ENCODE measurements around the gene CPNE5. TPM values are rescaled to one million over a fixed set of nuclear protein-coding genes. Genes with fewer than 3 reads are reported as not detected.

Gene CPNE5
- total RNA-seq, 1 donor from 2014 or later: 0.65 TPM

GRCh38 chr6:36722879-36723278 is 116.4 kb downstream of the CPNE5 start:
- no peak overlapping the region for H3K4me3 Mint-ChIP-seq
- intact Hi-C loops (cut with micrococcal nuclease): loop anchor here (5.0 kb wide), 1 partner anchor 34 kb away; no protein-coding TSS in a partner anchor
- H3K9me3 Mint-ChIP-seq: no peaks in the 10 kb centered on the region
- no peaks in the 10 kb centered on the region for H3K27me3 Mint-ChIP-seq
- H3K4me1 Mint-ChIP-seq: peaks cover 23% of the 10 kb centered on the region
- no peaks in the 10 kb centered on the region for H3K36me3 Mint-ChIP-seq (ENCODE audit: low read depth)
- DNase-seq: no peak
- no peak overlapping the region for H3K27ac Mint-ChIP-seq

DNA sequence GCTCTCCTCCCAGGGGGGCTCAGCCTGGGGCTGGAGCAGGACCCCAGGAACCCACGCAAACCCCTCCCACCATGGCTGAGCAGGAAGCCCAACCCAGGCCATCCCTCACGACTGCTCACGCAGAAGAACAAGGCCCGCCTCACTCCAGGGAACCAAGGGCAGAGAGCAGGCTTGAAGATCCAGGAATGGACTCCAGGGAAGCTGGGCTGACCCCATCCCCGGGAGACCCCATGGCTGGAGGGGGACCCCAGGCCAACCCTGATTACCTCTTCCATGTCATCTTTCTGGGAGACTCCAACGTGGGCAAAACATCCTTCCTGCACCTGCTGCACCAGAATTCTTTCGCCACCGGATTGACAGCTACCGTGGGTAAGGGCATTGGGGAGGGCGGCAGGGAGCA is 116.9 kb downstream of the CPNE5 start:
- no peak overlapping the region for H3K4me3 Mint-ChIP-seq
- H3K4me1 Mint-ChIP-seq: peaks cover 18% of the 10 kb centered on the region
- no peaks in the 10 kb centered on the region for H3K36me3 Mint-ChIP-seq (ENCODE audit: low read depth)
- no peaks in the 10 kb centered on the region for H3K9me3 Mint-ChIP-seq
- intact Hi-C loops (cut with micrococcal nuclease): loop anchor here (5.0 kb wide), 1 partner anchor 35 kb away; no protein-coding TSS in a partner anchor
- no peaks in the 10 kb centered on the region for H3K27me3 Mint-ChIP-seq
- no peak for DNase-seq
- no peak overlapping the region for H3K27ac Mint-ChIP-seq

- no peaks in the 10 kb centered on the region for H3K9me3 Mint-ChIP-seq
- no peak overlapping the region for H3K27ac Mint-ChIP-seq
- intact Hi-C loops (cut with micrococcal nuclease): loop anchor here (5.0 kb wide), 1 partner anchor 36 kb away; no protein-coding TSS in a partner anchor
- H3K27me3 Mint-ChIP-seq: no peaks in the 10 kb centered on the region
- no peak overlapping the region for H3K4me3 Mint-ChIP-seq
- DNase-seq: no peak
- H3K4me1 Mint-ChIP-seq: peaks cover 11% of the 10 kb centered on the region
- no peaks in the 10 kb centered on the region for H3K36me3 Mint-ChIP-seq (ENCODE audit: low read depth)
These were observed 117.7 kb downstream of the CPNE5 start for GRCh38 chr6:36721369-36722140.

GRCh38 chr6:36720251-36721141 is 118.7 kb downstream of the CPNE5 start:
- DNase-seq: no peak
- H3K4me1 Mint-ChIP-seq: peaks cover 8% of the 10 kb centered on the region
- no peaks in the 10 kb centered on the region for H3K9me3 Mint-ChIP-seq
- H3K27ac Mint-ChIP-seq: peak overlapping the region; percentile 32
- H3K4me3 Mint-ChIP-seq: no peak overlapping the region
- intact Hi-C loops (cut with micrococcal nuclease): loop anchor here (5.0 kb wide), 1 partner anchor 37 kb away; no protein-coding TSS in a partner anchor
- H3K27me3 Mint-ChIP-seq: no peaks in the 10 kb centered on the region
- no peaks in the 10 kb centered on the region for H3K36me3 Mint-ChIP-seq (ENCODE audit: low read depth)

DNA sequence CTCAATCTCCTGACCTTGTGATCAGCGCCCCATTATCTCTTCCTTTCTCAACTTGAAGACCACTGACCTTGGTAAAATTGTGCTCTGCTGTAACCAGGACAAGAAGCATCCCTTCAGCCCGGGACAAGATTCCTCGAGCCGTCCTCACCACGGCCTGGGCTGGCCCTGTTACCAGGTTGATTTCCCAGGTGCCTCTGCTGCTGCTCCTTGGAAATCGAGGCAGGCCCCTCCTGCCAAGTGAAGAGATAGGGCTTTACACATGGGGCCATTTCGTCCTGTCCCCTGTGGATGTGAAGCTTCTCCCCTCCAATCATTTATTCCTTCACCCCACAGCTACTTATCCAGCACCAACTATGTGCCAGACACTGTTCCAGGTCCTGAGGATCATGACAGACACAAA is 120.1 kb downstream of the CPNE5 start:
- Mint-ChIP-seq H3K4me3 (no peak overlapping the region), H3K4me1 (no peaks in the 10 kb centered on the region), H3K27me3 (no peaks in the 10 kb centered on the region), H3K36me3 (ENCODE audit: low read depth) (no peaks in the 10 kb centered on the region), H3K9me3 (no peaks in the 10 kb centered on the region), H3K27ac (no peak overlapping the region)
- DNase-seq: no peak
- intact Hi-C loops (cut with micrococcal nuclease): no loop called here

DNA sequence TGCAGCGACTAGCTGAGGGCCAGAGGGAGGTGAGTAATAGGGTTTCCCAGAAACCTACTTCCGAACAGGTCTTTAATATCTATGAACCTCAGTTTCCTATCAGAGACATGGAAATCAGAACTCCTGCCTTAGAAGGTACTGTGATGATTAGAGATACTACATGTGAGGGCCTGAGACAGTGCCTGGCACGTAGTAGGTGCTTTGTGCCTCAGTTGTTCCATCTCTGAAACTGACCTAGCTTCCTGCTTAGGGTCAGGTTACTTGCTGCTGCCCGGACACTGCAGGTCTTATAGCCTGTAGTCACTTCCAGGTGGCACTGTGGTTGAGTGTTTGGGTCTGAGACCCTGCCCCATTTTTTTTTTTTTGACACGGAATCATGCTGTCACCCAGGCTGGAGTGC is 120.7 kb downstream of the CPNE5 start:
- no peaks in the 10 kb centered on the region for H3K27me3 Mint-ChIP-seq
- no peak overlapping the region for H3K27ac Mint-ChIP-seq
- no peaks in the 10 kb centered on the region for H3K4me1 Mint-ChIP-seq
- no peaks in the 10 kb centered on the region for H3K9me3 Mint-ChIP-seq
- intact Hi-C loops (cut with micrococcal nuclease): no loop called here
- no peak for DNase-seq
- no peak overlapping the region for H3K4me3 Mint-ChIP-seq
- no peaks in the 10 kb centered on the region for H3K36me3 Mint-ChIP-seq (ENCODE audit: low read depth)

DNA sequence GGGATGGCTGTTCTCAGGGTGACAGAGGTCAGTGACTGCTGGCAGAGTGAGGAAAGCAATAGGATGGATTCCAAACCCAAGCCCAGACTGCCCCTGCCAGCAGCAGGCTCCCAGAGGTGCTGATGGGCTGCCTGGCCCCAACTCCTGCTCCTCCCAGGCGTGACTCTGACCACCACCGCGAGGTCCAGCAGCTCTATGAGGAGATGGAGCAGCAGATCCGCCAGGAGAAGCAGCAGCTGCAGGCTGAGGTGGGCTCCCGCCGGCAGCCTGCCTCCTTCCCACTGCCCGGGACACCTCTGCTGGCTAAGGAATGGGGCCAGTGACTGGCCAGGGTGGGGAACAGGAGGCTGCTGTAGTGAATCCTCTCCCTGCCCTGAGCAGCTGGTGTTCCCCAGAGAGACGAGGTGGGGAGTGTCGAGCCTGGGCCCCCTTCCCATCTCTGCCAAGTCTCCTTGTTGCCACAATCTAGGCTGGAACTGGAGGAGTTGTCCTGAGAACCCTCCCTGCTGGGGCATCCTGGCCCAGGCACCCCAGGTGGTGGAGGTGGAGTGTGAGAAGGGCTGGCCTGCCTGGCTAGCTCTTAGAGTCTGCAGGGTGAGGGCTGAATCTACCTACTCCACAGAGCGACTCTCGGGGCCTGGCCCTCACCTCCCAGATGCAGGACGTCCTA is 121.2 kb downstream of the CPNE5 start:
- no peaks in the 10 kb centered on the region for H3K9me3 Mint-ChIP-seq
- no peak overlapping the region for H3K4me3 Mint-ChIP-seq
- no peak overlapping the region for H3K27ac Mint-ChIP-seq
- no peaks in the 10 kb centered on the region for H3K4me1 Mint-ChIP-seq
- H3K36me3 Mint-ChIP-seq (ENCODE audit: low read depth): no peaks in the 10 kb centered on the region
- no peak for DNase-seq
- H3K27me3 Mint-ChIP-seq: peaks cover 2% of the 10 kb centered on the region
- intact Hi-C loops (cut with micrococcal nuclease): no loop called here

GRCh38 chr6:36717231-36717825 is 121.9 kb downstream of the CPNE5 start:
- no peak overlapping the region for H3K4me3 Mint-ChIP-seq
- peaks cover 5% of the 10 kb centered on the region for H3K27me3 Mint-ChIP-seq
- H3K27ac Mint-ChIP-seq: no peak overlapping the region
- no peak for DNase-seq
- no peaks in the 10 kb centered on the region for H3K9me3 Mint-ChIP-seq
- no peaks in the 10 kb centered on the region for H3K36me3 Mint-ChIP-seq (ENCODE audit: low read depth)
- intact Hi-C loops (cut with micrococcal nuclease): no loop called here
- H3K4me1 Mint-ChIP-seq: peaks cover 2% of the 10 kb centered on the region

DNA sequence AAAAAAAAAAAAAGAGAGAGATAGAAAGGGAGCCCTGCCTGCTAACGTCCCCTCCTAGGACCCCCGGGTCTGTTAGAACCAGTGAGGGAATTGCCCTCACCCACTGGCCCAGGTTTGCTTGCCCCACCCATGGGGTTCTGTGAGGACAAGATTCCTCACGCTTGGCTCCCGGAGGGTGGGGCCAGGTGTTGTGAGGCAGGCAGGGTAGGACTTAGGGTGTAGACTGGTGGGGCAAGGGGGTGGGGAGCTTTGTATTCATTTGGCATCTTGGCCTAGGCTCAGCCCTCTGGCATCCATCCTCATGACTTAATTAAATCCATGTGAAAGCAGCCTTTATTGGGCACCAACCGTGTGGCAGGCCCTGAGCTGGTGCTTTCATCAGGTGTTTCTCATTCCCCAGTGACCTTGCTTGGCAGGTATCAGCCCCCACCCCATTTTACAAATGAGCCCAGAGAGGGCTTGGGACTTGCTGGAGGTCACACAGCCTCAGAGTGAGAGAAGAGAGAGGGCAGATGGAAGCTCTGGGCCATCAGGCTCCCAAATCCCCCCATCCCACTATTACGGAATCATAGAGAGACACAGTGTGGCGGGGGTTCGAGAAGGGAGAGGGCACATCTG is 122.7 kb downstream of the CPNE5 start:
- Mint-ChIP-seq H3K27ac (no peak overlapping the region), H3K4me1 (peaks cover 2% of the 10 kb centered on the region), H3K36me3 (ENCODE audit: low read depth) (no peaks in the 10 kb centered on the region), H3K27me3 (peaks cover 5% of the 10 kb centered on the region), H3K9me3 (no peaks in the 10 kb centered on the region), H3K4me3 (no peak overlapping the region)
- no peak for DNase-seq
- intact Hi-C loops (cut with micrococcal nuclease): no loop called here

DNA sequence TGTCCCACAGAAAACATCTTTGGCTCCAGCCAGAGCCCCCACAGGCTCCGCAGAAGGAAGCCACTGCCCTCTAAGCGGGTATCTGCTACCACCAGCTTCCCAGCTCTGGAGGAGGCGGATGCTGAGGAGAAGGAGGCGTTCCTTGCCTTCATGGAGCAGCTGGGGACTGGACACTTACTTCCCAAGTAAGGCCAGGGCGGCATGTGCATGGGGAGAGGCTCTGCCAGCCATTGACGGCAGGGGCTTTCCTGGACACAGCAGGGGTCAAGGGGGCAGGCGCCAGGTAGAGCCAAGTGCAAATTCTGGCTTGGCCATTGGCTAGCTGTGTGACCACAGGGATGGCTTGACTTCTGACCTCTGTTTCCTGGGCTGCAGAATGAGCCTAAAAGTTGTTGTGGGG is 123.8 kb downstream of the CPNE5 start:
- no peaks in the 10 kb centered on the region for H3K36me3 Mint-ChIP-seq (ENCODE audit: low read depth)
- H3K27me3 Mint-ChIP-seq: peaks cover 5% of the 10 kb centered on the region
- no peaks in the 10 kb centered on the region for H3K9me3 Mint-ChIP-seq
- intact Hi-C loops (cut with micrococcal nuclease): no loop called here
- peaks cover 2% of the 10 kb centered on the region for H3K4me1 Mint-ChIP-seq
- H3K27ac Mint-ChIP-seq: no peak overlapping the region
- no peak overlapping the region for H3K4me3 Mint-ChIP-seq
- no peak for DNase-seq

DNA sequence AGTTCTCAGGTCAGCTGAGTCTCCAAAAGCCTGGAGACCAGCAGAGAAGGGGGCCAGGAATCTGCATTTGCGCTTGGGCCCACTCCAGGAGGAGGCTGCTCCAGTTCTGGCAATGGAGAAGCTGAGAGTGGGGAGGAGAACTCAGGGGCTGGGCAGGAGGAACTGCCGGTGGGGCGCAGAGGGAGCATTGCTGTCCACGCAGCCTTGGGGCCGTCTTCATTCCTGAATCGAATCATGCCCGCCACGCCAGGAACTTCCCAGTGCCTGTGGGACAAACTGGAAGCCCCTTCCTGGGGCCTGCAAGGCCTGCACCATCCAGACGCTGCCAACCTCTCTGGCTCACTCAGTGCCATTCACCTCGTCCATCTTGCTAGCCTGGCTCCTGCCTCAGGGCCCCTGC is 124.7 kb downstream of the CPNE5 start:
- H3K27me3 Mint-ChIP-seq: peaks cover 10% of the 10 kb centered on the region
- intact Hi-C loops (cut with micrococcal nuclease): no loop called here
- H3K27ac Mint-ChIP-seq: no peak overlapping the region
- no peaks in the 10 kb centered on the region for H3K9me3 Mint-ChIP-seq
- H3K4me3 Mint-ChIP-seq: no peak overlapping the region
- DNase-seq: no peak
- H3K36me3 Mint-ChIP-seq (ENCODE audit: low read depth): no peaks in the 10 kb centered on the region
- H3K4me1 Mint-ChIP-seq: peaks cover 2% of the 10 kb centered on the region

DNA sequence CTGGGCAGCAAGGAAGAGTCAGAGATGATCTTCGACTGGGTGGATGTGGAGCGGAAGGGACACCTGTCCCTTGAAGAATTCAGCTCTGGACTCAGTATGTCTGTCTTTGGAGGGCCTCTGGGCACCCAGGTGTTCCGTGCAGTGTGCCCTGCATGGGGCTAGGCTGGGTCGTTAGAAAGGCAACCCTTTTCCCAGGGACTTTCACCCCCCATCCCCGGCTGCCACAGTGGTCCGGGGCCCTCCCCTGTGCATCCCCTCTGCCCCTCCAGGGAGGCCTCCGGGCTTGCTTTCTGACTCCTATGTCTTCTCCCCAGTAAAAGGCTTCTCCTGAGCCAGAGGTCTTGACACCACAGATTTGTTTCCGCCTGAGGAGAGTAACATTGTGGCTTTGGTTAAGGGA is 125.4 kb downstream of the CPNE5 start:
- H3K36me3 Mint-ChIP-seq (ENCODE audit: low read depth): no peaks in the 10 kb centered on the region
- H3K27ac Mint-ChIP-seq: no peak overlapping the region
- intact Hi-C loops (cut with micrococcal nuclease): no loop called here

DNA sequence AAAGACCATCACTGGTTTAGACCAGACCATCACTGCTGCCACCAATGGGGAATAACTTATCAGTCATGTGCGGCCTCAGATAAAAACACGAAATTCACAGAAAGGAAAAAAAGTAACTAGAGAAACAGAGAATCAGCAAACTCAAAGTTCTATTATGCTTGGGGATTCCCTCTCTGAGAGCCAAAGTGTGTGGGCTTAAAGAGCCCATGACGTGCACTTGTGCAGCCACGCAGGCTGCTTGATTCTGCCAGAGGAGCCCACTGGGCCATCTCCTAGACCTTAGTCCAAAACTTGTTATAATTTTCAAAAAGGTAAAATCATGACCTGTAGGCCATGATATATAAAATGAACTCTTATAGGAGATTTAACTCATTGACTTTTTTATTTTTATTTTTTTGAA is 126.4 kb downstream of the CPNE5 start:
- Mint-ChIP-seq H3K4me1 (peaks cover 2% of the 10 kb centered on the region), H3K27me3 (peaks cover 10% of the 10 kb centered on the region), H3K27ac (no peak overlapping the region)

More for the DNA sequence above, 125.4 kb downstream of the CPNE5 start:
- DNase-seq: no peak
- peaks cover 10% of the 10 kb centered on the region for H3K27me3 Mint-ChIP-seq
- H3K9me3 Mint-ChIP-seq: no peaks in the 10 kb centered on the region
- H3K4me1 Mint-ChIP-seq: peaks cover 2% of the 10 kb centered on the region
- no peak overlapping the region for H3K4me3 Mint-ChIP-seq

More for the DNA sequence above, 126.4 kb downstream of the CPNE5 start:
- Mint-ChIP-seq H3K36me3 (ENCODE audit: low read depth) (no peaks in the 10 kb centered on the region), H3K9me3 (no peaks in the 10 kb centered on the region), H3K4me3 (no peak overlapping the region)
- intact Hi-C loops (cut with micrococcal nuclease): no loop called here
- DNase-seq: no peak

Data from activated CD4-positive, alpha-beta T cell treated with anti-CD3 and anti-CD28 coated beads, Interleukin-2, amount 10 ng/mL, durations not matched to agents 24 days and 14 days (primary cell).